IMR-90 (cell line): ENCODE results near the gene PCDHGB7. TPM values are rescaled to one million over a fixed set of nuclear protein-coding genes. Genes with fewer than 3 reads are reported as not detected.

Experiments
- ATAC-seq: fragments of 200-7000 bp; cut with Tn5 transposase; 2 replicates; pipeline ENCODE4 v1.9.1; 2020; ENCODE audit warnings: low read depth, mild to moderate bottlenecking, moderate library complexity
- BruUV-seq: library from RNA; stranded (reverse); fragments of 400-500 nt; replicated peaks from 2 replicates; lab custom pipeline; 2021; lab: Mats Ljungman, UMichigan
- CTCF ChIA-PET: fragments of 300-600 bp; formaldehyde crosslinking; extraction: SDS; loops from one replicate; lab custom pipeline; 2021; ENCODE audit warnings: antibody characterized with exemption; lab: Yijun Ruan, JAX
- POLR2A ChIA-PET: fragments of 300-600 bp; sonication (Branson Sonifier 250); formaldehyde crosslinking; loops from one replicate; lab custom pipeline; 2022; ENCODE audit warnings: antibody characterized with exemption; ENCODE audit not compliant: unreplicated experiment; lab: Charles Lee
- DNase-seq: peaks from one replicate; pipeline ENCODE4 v3.0.0; 2013
- H2AFZ ChIP-seq: replicated peaks from 2 replicates; pipeline ENCODE3; 2013; ENCODE audit warnings: low read length, mild to moderate bottlenecking; ENCODE audit not compliant: poor library complexity
- H2AK5ac ChIP-seq: 2 replicates; pipeline ENCODE4 v1.6.1; 2013; ENCODE audit warnings: low read depth, low read length, inconsistent platforms
- H2AK9ac ChIP-seq: replicated peaks from 2 replicates; pipeline ENCODE3; 2013; ENCODE audit warnings: mild to moderate bottlenecking, low read depth, low read length, moderate library complexity; ENCODE audit not compliant: poor library complexity
- H2BK120ac ChIP-seq: 2 replicates; pipeline ENCODE4 v1.6.1; 2013; ENCODE audit warnings: low read depth, low read length, inconsistent platforms
- H2BK15ac ChIP-seq: 3 replicates; pipeline ENCODE4 v1.6.1; 2013; ENCODE audit warnings: low read depth, low read length, inconsistent platforms
- H2BK20ac ChIP-seq: 2 replicates; pipeline ENCODE4 v1.6.1; 2013; ENCODE audit warnings: low read depth, mild to moderate bottlenecking, inconsistent platforms, low read length, moderate library complexity
- H2BK5ac ChIP-seq: 2 replicates; pipeline ENCODE4 v1.6.1; 2013; ENCODE audit warnings: mild to moderate bottlenecking, low read depth, low read length, inconsistent platforms; ENCODE audit not compliant: poor library complexity, severe bottlenecking
- H3K14ac ChIP-seq: replicated peaks from 2 replicates; pipeline ENCODE4 v1.6.1; 2013; ENCODE audit warnings: low read depth, low read length, inconsistent platforms
- H3K18ac ChIP-seq: 2 replicates; pipeline ENCODE4 v1.6.1; 2013; ENCODE audit warnings: low read depth, low read length, control low read depth
- H3K23ac ChIP-seq: 2 replicates; pipeline ENCODE4 v1.6.1; 2013; ENCODE audit warnings: low read depth, low read length, inconsistent platforms
- H3K27ac ChIP-seq: 2 replicates; pipeline ENCODE4 v1.5.1; 2013; ENCODE audit warnings: mild to moderate bottlenecking, control low read depth, low read length; ENCODE audit not compliant: insufficient read depth
- H3K27me3 ChIP-seq: 2 replicates; pipeline ENCODE4 v1.6.1; 2013; ENCODE audit warnings: low read length; ENCODE audit not compliant: control insufficient read depth, insufficient read depth
- H3K36me3 ChIP-seq: 2 replicates; pipeline ENCODE4 v1.6.1; 2013; ENCODE audit warnings: low read length, mixed read lengths; ENCODE audit not compliant: control insufficient read depth, insufficient read depth
- H3K4ac ChIP-seq: 2 replicates; pipeline ENCODE4 v1.6.1; 2013; ENCODE audit warnings: low read depth, low read length, inconsistent platforms
- H3K4me1 ChIP-seq: 2 replicates; pipeline ENCODE4 v1.6.1; 2013; ENCODE audit warnings: low read length, mixed read lengths; ENCODE audit not compliant: control insufficient read depth, insufficient read depth
- H3K4me2 ChIP-seq: 2 replicates; pipeline ENCODE4 v1.6.1; 2013; ENCODE audit warnings: low read depth, mild to moderate bottlenecking, control low read depth, low read length, moderate library complexity
- H3K4me3 ChIP-seq: 2 replicates; pipeline ENCODE4 v1.5.1; 2013; ENCODE audit warnings: low read depth, mild to moderate bottlenecking, control low read depth, low read length, moderate library complexity; ENCODE audit not compliant: insufficient read depth
- H3K56ac ChIP-seq: 2 replicates; pipeline ENCODE4 v1.6.1; 2013; ENCODE audit warnings: low read length, inconsistent platforms; ENCODE audit not compliant: insufficient read depth; ENCODE audit errors: extremely low read depth
- H3K79me1 ChIP-seq, 2 experiments: 2 replicates each; pipeline ENCODE4 v1.6.1; 2013; ENCODE audit warnings: low read length in 2 of 2, inconsistent platforms in 1 of 2, low read depth in 1 of 2
- H3K9ac ChIP-seq: 2 replicates; pipeline ENCODE4 v1.6.1; 2013; ENCODE audit warnings: low read depth, low read length, control low read depth
- H3K9me1 ChIP-seq: 2 replicates; pipeline ENCODE4 v1.6.1; 2013; ENCODE audit warnings: low read length, inconsistent platforms; ENCODE audit not compliant: insufficient read depth
- H3K9me3 ChIP-seq: 2 replicates; pipeline ENCODE4 v1.6.1; 2013; ENCODE audit warnings: low read length; ENCODE audit not compliant: control insufficient read depth, insufficient read depth
- H4K20me1 ChIP-seq: 2 replicates; pipeline ENCODE4 v1.6.1; 2013; ENCODE audit warnings: low read length, inconsistent platforms; ENCODE audit not compliant: insufficient read depth
- H4K5ac ChIP-seq: 2 replicates; pipeline ENCODE4 v1.6.1; 2013; ENCODE audit warnings: mild to moderate bottlenecking, low read depth, low read length, control low read depth
- H4K8ac ChIP-seq, 2 experiments: 2 replicates each; pipeline ENCODE4 v1.6.1; 2013; ENCODE audit warnings: low read depth in 2 of 2, low read length in 2 of 2, control low read depth in 1 of 2, inconsistent platforms in 1 of 2
- H4K91ac ChIP-seq: 2 replicates; pipeline ENCODE4 v1.6.1; 2013; ENCODE audit warnings: low read depth, low read length, inconsistent platforms; ENCODE audit not compliant: insufficient read depth
- CEBPB ChIP-seq: IDR thresholded peaks from 2 replicates; pipeline ENCODE4 v1.6.1; 2012; ENCODE audit warnings: low read depth, low read length, improper control_type of control experiment
- FOS ChIP-seq: fragments of 150-350 bp; IDR thresholded peaks from 2 replicates; pipeline ENCODE4 v1.6.1; 2016; ENCODE audit warnings: low read depth, low read length
- MAFK ChIP-seq: IDR thresholded peaks from 2 replicates; pipeline ENCODE4 v1.6.1; 2012; ENCODE audit warnings: low read depth, low read length, improper control_type of control experiment
- MAZ ChIP-seq: IDR thresholded peaks from 2 replicates; pipeline ENCODE4 v1.6.1; 2012; ENCODE audit warnings: low read depth, mild to moderate bottlenecking, low read length, improper control_type of control experiment, moderate library complexity, borderline replicate concordance
- RAD21 ChIP-seq: IDR thresholded peaks from 2 replicates; pipeline ENCODE4 v1.6.1; 2012; ENCODE audit warnings: low read length, improper control_type of control experiment
- RCOR1 ChIP-seq: IDR thresholded peaks from 2 replicates; pipeline ENCODE4 v1.6.1; 2012; ENCODE audit warnings: mild to moderate bottlenecking, low read length, improper control_type of control experiment; ENCODE audit not compliant: insufficient replicate concordance
- SMC3 ChIP-seq: fragments of 150-350 bp; IDR thresholded peaks from 2 replicates; pipeline ENCODE4 v1.6.1; 2016; ENCODE audit warnings: low read depth, mild to moderate bottlenecking, antibody characterized with exemption, low read length, moderate library complexity
- WGBS, 2 experiments: methylation state at CpG; one replicate each; pipeline versions ENCODE4 v1.1.5 to v1.1.7; 2013; ENCODE audit warnings: missing lambda C conversion rate in 2 of 2; ENCODE audit not compliant: insufficient read length in 1 of 2; ENCODE audit errors: extremely low coverage in 2 of 2; 5-methylcytosine and 5-hydroxymethylcytosine counted together
- dilution Hi-C: fragments of 300-500 bp; cut with HindIII; formaldehyde crosslinking; loops from one replicate; pipeline ENCODE4 v1.14.3; 2018; ENCODE audit warnings: low sequenced_read_pairs; ENCODE audit not compliant: unreplicated experiment
- in situ Hi-C: fragments of 300-500 bp; cut with MboI; formaldehyde crosslinking; loops from 3 replicates; pipeline ENCODE4 v1.14.3; 2019; ENCODE audit warnings: low sequenced_read_pairs, inconsistent platforms, mixed read lengths
- intact Hi-C: fragments of 100-400 bp; cut with micrococcal nuclease; formaldehyde crosslinking; loops from 2 replicates; pipeline ENCODE4 v1.10.0; 2022
- polyA plus RNA-seq, 3 experiments: library from polyadenylated mRNA; depleted of rRNA; stranded (reverse); fragments of >200 nt; gene quantifications; 2 replicates each; pipeline ENCODE4 v1.2.3, GENCODE V29; 2012; ENCODE audit warnings: low replicate concordance in 1 of 3
- total RNA-seq: library from RNA; depleted of rRNA; stranded (reverse); fragments of >200 nt; gene quantifications from 2 replicates; pipeline ENCODE4 v1.2.3, GENCODE V29; 2012
- TF ChIP-seq, protein P1 (sequence below): conservative IDR thresholded peaks from 2 replicates; pipeline ENCODE4 v1.5.1; 2012; ENCODE audit warnings: mild to moderate bottlenecking, low read depth, low read length, improper control_type of control experiment

Gene PCDHGB7
- total and polyA plus RNA-seq, 2 of the 4 experiments (the other 2 are of a cell fraction): 6.3 to 8.1 TPM

- in situ Hi-C loops: no loop called here
- peak within 1 kb of the TSS; percentile 54 for H3K4me3 ChIP-seq
- H3K27ac ChIP-seq: peak within 1 kb of the TSS; percentile 26; the same call in 1 of the 2 replicates
- H4K91ac ChIP-seq: no peak within 1 kb of the TSS
- peak within 1 kb of the TSS; percentile 26 for H2AFZ ChIP-seq
- H3K14ac ChIP-seq: no peak within 1 kb of the TSS
- dilution Hi-C loops: no loop called here
- no peaks in the 10 kb centered on the region for H4K20me1 ChIP-seq
- intact Hi-C loops: no loop called here
- H2BK20ac ChIP-seq: no peak within 1 kb of the TSS
- TF ChIP-seq MAZ: no peak
- no peak for TF ChIP-seq FOS
- TF ChIP-seq MAFK: no peak
- no peak for TF ChIP-seq CEBPB
- peak; percentile 70 for TF ChIP-seq RAD21
- TF ChIP-seq, protein P1, sequence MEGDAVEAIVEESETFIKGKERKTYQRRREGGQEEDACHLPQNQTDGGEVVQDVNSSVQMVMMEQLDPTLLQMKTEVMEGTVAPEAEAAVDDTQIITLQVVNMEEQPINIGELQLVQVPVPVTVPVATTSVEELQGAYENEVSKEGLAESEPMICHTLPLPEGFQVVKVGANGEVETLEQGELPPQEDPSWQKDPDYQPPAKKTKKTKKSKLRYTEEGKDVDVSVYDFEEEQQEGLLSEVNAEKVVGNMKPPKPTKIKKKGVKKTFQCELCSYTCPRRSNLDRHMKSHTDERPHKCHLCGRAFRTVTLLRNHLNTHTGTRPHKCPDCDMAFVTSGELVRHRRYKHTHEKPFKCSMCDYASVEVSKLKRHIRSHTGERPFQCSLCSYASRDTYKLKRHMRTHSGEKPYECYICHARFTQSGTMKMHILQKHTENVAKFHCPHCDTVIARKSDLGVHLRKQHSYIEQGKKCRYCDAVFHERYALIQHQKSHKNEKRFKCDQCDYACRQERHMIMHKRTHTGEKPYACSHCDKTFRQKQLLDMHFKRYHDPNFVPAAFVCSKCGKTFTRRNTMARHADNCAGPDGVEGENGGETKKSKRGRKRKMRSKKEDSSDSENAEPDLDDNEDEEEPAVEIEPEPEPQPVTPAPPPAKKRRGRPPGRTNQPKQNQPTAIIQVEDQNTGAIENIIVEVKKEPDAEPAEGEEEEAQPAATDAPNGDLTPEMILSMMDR: peak; percentile 64
- peak; percentile 55 for TF ChIP-seq SMC3
- TF ChIP-seq RCOR1: no peak
- BruUV-seq: no TSS peak
- peak within 1 kb of the TSS; percentile 62; the same call in 1 of the 2 replicates for H3K4me2 ChIP-seq
- no peak within 1 kb of the TSS for H3K18ac ChIP-seq
- ATAC-seq: peak; percentile 57
- H4K8ac ChIP-seq: no peak within 1 kb of the TSS
- peaks cover 29% of the 10 kb centered on the region for H3K36me3 ChIP-seq
- no peak within 1 kb of the TSS for H3K4ac ChIP-seq
- H4K5ac ChIP-seq: no peak within 1 kb of the TSS
- no peaks in the 10 kb centered on the region for H3K9me1 ChIP-seq
- no peak within 1 kb of the TSS for H2BK120ac ChIP-seq
- H3K79me1 ChIP-seq: peaks cover 20 to 21% of the 10 kb centered on the region in 2 experiments; a peak in 3 of 4 replicates
- ChIA-PET POLR2A (no interaction called here), CTCF (interaction anchor here (0.6 to 2.2 kb wide), 16 partner anchors 9 to 146 kb away, joined by 3 to 19 read pairs (median 3); partner anchors contain the start of genes PCDHGA12 and PCDHGB6)
- H3K23ac ChIP-seq: peak within 1 kb of the TSS; percentile 21; the same call in 1 of the 2 replicates
- H2AK9ac ChIP-seq: peak within 1 kb of the TSS; percentile 31
- peak within 1 kb of the TSS; percentile 76 for H3K9ac ChIP-seq
- peaks cover 51% of the 10 kb centered on the region for H3K9me3 ChIP-seq
- WGBS, 2 experiments: 16% methylated on average over 8 of the region's 42 CpGs; no CpG with 5 or more reads in 1 of the 2 experiments
- peak; percentile 63 for DNase-seq
- no peak within 1 kb of the TSS for H2BK15ac ChIP-seq
- H2AK5ac ChIP-seq: no peak within 1 kb of the TSS
- no peak within 1 kb of the TSS for H3K56ac ChIP-seq
- no peak within 1 kb of the TSS for H2BK5ac ChIP-seq
- no peaks in the 10 kb centered on the region for H3K4me1 ChIP-seq
- H3K27me3 ChIP-seq: no peaks in the 10 kb centered on the region
Measured at GRCh38 chr5:141420855-141421488, 3.5 kb downstream of the PCDHGB7 start, which contains the start of gene PCDHGA11. TSS of gene PCDHGA11 (plus strand) at chr5:141421051. CDS start at chr5:141421228, 177 bp downstream.
